Activated gamma-delta T cell treated with Interleukin-2 at 50 U/mL for 16 hours (primary cell): ENCODE data around the gene MYOG.

Source experiments
- DNase-seq: peaks from one replicate; pipeline ENCODE4 v3.0.0-alpha.2; 2020

MYOG gene

DNA sequence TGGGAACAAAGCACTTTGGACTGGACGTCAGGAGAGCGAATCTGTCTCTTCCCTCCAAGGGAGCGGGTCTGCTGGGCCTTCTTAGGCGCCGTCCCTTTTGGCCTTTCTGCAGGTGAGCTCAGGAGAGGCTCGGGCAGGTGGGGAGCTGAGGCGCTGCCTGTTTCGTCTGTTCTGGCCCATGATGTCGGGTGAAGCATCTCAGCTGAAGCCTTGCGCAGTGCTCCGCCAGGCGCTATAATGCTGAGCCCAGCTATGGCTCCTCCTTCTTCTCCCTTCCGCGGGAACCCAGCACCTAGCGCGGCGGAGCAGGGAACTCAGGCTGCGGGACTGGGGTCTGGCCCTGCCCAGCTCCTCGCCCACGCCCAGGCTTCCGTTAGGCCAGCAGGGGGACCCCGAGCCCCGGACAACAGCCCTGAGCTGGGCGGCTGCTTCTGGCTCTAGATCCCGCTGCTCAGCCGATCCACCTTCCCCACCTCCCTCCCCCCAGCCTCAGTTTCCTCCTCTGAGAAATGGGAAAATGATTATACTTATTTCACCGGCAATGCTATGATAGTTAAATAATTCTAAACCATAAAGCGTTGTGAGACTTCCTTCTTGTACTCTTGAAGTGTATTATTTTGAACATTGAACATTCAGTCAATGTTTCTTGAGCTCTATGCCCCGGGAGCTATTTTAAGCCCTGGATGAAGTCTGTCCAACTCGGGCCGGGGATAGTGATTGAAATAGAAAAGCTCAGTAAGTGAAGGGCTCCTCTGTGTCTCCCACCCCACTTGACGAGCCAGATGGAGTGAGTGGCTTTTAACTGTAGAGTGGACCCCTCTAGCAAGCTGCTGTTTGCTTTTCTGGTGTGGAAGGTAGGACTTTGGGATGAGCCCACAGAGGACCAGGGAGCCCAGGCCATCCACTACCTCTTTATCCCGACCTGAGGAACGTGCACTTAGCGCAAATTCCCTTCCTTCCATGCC is 32.1 kb upstream of the MYOG start:
- no peak for DNase-seq

DNA sequence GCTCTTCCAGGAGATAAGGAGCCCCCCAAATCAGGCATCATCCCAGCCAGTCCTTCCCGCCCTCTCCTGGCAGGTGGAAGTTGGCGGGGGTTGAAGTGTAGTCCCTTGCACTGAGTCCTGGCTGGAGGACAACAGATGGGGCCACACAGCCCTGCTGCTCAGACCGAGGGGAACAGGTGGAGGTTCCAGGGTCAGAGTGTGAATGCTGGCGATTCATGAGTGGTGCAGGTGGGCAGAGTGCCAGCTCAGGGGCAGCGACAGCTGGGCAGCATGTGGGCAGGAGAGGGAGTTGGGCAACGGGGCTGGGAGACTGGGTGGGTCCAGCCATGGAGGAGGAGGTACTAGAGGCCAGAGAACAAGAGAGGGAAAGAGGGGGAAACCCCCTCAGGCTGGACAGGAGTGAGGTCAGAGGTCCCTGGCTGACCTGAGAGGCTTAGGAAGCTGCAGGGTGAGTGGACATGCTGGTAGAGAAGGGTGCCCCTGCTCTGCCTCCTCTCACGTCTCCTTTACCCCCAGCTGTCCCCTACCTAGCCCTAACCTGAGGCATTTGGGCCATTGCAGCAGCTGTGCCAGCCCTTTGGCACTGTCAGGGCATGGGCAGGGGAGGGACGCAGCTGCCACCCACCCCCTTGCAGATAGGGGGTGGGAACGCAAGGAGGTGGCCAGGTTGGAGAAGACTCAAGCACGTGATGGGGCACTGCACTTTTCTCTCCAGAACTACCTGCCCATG is 30.4 kb upstream of the MYOG start:
- no peak for DNase-seq

DNA sequence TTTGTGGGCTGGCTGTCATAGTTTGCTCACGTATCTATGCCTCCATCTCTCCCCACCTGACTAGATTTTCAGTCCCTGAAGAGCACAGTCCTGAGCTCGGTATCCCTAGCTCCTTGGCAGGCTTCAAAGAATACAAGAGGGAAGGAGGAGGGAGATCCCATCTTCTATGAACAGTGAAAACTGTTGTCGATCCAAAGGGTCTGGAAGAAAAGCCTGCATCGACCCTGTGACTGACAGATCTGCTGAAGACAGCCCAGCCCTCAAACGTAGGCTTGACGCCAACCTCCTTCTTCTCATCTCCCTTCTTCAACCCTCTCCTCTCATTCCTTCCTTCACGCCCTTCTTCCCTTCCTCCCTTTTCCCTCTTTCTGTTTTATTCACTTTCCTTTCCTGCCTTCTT is 28.4 kb upstream of the MYOG start:
- DNase-seq: no peak

DNA sequence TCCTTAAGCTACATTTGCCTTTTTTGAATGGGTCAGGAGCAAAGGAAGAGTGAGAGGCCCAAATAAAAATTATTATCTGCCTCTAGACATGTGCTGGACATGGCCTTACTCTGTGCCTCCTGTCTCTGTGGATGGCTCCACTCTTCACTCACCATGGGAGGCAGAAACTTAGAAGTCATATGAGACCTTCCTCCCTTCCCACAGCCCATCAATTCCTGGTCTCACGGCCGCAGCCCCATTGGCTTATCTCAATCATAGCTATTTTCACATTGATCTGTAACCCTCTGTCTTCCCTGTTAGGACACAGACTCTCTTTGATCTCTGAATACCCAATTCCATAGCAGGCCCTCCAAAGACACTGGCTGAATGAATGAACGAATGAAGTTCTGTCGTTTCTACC is 27.5 kb upstream of the MYOG start:
- DNase-seq: no peak

DNA sequence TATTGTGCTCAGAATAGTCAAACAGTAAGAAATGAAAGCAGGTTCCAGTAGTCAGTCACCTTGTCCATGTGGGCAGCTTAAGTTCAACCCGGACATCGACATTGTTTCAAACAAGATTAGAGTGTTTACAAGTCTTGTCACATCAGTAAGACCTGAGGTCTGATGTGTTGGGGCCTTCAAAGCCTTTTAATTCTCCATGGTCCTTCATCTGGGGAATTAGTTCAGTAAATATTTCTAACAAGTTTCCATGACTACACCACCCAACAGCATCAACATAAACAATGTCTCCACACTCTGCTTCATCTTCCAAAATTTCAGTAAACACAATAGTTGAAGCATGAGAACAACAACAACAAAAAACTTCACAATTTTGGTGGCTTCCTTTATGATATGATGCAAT is 26.7 kb upstream of the MYOG start:
- DNase-seq: no peak

DNA sequence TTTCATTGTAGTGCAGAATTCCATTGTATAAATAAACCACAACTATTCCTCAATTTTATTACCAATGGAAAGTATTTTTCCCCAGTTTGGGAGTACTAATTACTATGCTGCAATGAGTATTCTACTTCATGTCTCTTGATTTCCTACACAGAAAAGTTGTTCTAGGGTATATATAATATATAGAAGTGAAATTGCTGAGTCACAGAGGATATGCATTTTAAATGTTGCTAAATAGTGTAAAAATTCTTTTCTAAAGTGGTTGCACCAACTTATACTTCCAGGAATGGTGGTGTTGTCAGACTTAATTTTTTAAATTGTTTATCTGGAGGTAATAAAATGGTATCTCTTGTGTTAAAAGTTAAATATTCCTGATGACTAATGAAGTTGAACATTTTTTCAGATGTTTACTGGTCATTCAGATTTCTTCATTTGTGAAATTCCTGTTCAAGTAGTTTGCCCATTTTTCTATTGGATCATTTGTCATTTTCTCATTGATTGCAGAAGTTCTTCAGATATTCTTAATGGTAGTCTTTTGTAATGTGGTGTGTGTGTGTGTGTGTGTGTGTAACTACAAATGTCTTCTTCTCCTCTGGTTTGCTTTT is 19.1 kb upstream of the MYOG start:
- no peak for DNase-seq

DNA sequence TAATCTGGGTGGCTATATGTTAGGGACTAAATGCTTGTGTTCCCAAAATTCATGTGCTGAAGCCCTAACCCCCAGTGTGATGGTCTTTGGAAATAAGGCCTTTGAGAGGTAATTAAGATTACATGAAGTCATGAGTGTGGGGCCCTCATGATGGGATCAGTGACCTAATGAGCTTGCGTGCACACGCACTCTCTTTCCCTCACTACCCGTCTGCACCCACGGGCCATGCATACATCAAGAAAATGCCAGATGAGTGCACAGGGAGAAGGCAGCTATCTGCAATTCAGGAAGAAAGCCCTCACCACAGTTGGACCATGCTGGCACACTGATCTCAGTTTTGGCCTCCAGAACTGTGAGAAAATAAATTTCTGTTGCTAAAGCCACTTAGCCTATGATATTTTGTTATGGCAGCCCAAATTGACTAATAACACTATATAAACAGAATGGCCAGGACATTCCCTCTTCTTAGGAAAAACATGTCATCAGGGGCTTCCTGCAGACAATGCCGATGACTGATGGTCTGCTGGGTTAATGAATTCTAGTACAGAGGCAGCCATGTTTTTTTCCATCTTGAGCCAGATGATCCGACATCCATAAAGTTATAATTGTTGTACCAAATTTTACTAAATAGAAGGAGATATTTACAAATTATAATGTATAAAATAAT is 18.1 kb upstream of the MYOG start:
- no peak for DNase-seq

DNA sequence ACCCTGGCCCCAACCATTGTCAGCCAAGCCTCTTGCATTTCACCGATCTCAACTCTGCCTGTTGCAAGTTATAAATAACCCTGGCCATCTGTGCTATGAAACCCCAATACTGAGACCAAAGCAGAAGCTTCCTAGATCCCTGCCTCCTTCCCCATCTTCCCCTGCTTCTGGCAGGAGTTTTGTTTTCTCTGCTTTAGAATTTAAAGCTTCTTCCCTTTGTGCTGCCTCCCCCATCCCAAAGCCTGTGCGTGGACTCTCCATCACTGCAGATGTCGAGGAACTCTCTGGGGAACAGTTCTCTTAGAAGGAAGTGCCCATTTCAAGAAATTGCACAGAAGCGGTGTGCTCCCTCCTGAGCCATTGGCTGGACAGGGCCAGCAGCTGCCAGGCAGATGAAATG is 17.4 kb upstream of the MYOG start:
- DNase-seq: no peak

DNA sequence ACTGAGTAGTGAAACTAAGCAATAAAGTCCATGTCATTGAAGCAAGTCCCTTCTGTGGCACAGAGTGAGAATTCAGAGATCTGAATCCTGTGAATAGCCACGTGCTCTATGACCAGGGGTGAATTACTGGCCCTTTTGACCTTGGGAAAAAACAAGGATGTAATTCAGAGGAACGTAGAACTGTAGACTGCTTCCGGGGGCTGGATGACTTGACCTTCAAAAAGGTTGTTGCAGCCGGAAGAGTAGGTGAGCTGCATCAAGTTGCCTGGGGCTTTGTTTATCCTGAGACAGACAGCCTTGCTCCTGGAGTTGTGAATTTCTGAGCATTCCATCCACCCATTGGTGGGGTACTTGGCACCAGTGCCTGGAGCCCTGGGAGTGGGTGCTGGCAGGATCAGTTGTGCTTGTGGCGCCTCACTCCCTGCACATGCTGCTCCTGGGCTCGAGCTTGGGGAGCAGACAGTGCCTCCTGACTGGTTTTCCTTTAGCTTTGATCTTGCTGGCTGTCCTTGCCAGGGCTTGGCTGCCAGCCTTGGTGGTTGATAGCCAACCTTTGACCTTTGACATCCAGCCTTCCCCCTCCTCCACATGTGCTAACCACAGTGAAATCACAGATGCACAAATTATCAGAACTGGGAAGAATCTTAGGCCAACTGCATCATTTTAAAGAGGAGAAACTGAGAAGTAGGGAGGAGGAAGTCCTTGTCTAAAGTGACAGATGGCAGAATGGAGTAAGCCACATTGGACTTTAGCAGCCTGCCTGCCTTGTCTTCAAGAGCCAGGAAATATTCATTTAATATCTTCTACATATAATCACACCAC is 16.2 kb upstream of the MYOG start:
- DNase-seq: no peak

DNA sequence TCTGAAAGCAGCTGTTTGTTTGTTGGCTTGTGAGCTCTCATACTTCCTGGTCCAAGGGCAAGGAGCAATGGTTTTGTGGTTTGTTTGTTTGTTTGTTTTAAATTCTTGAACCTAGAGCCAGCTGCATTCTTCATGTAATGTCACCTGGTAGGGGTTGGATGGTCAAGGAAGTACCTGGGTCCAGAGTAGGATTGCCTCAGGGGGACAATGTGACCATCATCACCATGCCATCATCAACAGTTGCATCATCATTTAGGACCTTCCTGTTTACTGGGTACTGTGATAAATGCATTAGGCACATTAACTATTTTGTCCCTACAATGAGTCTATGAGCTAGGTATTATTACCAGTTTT is 14.7 kb upstream of the MYOG start:
- DNase-seq: no peak

DNA sequence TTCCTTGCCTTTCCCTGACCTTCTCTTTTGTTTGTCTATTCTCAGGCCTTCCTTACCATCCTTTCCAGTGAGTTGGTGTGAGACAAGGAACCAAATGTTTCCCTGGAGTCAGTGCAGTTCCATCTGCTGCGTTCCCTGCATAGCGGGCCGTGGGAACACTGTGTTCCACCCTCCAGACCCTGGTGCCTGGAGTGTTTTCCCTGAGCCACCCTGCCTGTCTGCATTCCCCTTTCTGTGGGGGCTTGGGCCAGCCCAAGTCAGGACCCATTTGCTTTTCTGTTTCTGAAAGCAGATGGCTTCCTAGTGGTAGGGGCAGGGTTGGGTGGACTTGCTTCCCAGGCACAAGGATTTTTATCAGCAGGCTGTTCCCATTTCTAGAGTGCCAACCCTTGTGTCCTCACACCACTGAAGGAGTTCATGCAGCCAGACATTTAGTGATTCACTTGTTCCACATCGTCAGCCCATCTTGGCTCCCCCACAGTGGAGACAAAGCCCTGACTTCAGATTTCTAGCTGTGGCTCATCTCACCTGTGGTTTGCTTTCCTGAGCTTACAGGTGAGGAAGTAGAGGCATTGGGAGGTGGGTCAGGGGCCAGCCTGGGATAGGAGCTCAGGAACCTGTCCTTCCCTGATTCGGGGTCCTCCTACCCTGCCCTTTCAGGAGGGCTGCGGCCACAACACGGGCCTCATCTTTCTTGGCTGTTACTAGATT is 14.1 kb upstream of the MYOG start:
- no peak for DNase-seq

DNA sequence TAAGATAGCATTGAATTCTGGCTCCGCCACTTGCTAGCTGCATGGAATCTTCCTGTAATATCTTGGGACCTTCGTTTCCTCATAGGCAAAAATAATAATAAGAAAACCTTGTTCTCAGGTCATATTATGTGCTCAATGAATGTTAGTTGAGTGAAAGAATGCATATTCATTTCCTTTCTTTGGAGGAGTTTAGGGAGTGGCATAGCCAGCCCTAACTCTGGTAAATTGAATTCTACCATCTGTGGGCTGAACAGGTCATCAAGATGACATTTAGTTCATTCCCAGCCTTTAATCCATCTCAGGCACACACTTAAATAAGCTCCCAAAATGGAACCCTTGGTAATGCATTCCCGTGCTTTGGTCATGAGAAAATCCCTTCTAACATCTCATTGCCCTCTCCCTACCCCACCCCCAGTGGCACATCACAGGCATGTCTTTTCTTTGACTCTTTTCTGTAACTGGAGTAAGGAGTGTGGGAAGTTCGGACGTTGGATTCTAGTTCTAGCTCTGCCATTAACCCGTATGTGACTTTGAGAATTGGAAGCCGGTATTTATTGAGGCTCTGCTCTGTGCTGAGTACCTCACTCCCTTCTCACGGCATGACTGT is 13.2 kb upstream of the MYOG start:
- DNase-seq: no peak

DNA sequence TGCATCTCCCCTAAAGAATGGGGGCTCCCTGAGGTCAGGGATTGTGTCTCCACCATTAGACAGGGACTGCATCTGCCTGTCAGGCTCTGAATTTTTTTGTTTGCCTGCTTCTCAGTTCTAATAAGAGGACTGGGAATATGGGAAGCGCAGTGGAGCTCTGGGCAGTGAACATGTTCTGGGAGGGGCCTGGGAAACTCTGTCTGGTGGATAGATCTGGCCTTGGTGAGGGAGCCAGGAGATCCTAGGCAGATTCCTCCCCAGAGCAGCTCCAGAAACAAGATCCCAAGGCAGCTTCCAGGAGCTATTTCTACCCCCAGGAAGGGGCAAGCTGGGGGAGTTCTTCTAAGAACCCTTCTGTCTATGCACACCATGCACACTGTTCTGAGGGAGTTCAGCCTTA is 12.6 kb upstream of the MYOG start:
- no peak for DNase-seq

DNA sequence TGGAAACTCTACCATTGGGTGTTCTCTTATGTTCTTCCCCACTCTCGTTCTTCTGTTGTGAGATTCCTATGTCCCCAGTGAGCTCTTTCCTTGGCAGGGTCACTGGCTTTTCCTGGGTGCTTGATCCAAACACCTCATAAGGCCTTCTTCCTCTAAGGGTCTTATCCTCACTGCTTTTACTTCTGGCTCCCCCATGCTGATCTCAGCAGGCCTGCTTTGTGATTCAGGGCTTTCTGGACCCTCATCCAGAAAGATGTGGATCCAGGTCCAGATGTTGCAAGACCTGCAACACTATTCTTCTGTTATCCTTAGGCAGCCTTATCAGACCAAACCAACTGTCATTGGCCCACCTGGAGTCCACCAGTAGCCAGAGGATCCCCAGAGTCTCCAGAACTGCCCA is 11.2 kb upstream of the MYOG start:
- DNase-seq: no peak

DNA sequence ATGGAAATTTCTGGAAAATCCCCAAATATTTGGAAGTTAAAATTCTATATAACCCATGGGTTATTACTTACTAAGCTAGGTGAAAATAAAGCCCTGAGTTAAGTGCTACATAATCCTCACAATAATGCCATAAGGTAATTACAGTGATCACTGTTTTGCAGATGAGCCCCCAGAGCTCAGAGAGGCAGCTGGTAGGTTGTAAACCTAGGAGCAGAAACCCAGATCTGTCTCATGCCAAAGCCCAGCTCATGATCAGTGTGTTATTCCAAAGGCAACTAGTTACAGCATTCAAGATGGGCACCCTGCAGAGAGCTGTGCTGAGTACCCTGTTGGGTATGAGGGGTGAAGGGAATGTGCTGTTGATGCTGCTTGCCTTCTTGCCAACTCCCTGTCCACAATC is 10.8 kb upstream of the MYOG start:
- DNase-seq: no peak

DNA sequence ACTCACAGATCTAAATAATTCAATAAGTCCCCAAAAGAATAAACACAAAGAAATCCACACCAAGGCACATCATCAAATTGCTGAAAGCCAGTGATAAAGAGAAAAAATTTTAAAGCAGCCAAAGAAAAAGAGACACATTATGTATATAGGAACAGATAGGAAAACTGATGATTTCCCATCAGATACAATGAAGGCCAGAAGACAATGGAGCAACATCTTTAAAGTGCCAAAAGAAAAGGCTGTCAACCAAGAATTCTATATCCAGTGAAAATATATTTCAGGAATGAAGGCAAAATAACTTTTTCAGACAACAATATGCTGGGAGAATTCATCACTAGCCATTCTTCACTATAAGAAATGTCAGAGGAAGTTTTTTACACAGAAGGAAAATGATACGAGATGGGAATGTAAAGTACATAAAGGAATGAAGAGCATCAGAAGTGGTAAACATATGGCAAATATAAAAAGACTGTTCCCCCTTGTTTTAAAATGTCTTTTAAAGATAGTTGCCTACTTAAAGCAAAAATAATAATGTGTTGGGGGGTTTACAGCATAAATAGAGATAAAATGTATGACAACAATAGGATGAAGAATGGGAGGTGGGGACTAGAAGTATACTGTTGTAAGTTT is 9.4 kb upstream of the MYOG start:
- no peak for DNase-seq

DNA sequence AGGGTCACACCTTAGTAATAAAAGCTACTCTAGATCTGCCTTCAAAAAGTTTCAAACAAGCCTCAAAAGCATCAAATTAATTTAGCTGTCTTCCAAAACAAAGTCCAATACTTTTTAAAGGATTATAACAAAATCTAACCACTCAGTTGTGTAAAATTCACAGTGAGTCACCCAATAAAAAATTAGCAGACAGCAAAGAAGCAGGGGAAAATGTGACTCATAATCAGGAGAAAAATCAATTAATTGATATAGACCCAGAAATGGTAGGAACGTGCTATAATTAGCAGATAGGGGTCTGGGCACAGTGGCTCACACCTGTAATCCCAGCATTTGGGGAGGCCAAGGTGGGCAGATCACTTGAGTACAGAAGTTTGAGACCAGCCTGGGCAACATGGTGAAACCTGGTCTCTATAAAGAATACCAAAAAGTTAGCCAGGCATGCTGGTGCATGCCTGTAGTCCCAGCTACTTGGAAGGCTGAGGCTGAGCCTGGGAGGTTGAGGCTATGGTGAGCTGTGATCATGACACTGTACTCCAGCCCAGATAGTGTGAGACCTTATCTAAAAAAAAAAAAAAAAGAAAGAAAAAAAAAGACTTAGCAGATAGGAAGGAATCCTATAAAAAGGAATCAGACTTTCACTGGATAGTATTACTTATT is 8.1 kb upstream of the MYOG start:
- no peak for DNase-seq

DNA sequence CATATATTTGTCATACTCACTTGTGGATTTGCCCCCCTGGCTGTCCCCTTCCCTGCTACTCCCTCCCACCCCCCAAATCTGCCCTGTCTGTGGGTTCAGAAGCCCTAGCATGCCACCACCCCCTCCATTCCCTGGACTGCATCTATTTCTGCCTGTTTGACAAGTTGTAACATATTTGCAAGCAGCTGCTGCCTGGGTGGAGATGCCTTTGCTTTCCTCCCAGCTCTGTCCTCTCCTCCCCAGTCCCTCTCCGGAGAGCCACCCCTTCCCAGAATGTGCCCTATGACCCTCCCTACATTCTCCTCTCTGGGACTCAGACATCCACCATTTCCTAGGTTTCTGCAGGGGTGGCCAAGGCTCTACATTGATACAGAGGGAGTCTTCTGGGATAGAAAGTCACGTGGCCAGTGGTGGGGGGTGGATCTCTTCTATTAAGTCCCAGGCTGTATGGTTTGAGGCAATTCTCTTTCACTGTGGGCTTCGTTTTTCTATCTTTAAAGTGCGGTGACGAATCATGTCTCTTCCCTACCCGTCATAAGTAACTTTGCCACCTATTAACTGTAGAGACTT is 6.0 kb upstream of the MYOG start:
- DNase-seq: no peak

DNA sequence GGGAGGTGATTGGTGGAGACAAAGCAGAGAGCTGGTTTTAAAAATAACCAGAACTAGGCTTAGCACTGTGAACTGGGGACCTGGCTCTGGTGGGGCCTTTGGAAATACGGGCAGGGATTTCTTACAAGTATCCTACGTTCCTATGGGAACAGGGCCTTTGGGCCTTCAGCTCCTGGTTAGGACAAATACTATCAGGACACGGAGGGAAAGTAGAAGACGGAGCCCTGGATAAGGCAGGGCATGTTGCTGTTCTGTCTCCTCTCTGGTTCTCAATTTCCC is 5.3 kb upstream of the MYOG start:
- no peak for DNase-seq
